SH-SY5Y (cell line): Measurements from ENCODE around the gene ST7L.

ENCODE experiments used
- GATA2 ChIP-seq: IDR thresholded peaks from 2 replicates; pipeline ENCODE4 v1.6.1; 2011; ENCODE audit warnings: mild to moderate bottlenecking, low read depth, low read length
- GATA3 ChIP-seq: IDR thresholded peaks from 2 replicates; pipeline ENCODE4 v1.6.1; 2011; ENCODE audit warnings: low read depth, mild to moderate bottlenecking, low read length, moderate library complexity

DNA sequence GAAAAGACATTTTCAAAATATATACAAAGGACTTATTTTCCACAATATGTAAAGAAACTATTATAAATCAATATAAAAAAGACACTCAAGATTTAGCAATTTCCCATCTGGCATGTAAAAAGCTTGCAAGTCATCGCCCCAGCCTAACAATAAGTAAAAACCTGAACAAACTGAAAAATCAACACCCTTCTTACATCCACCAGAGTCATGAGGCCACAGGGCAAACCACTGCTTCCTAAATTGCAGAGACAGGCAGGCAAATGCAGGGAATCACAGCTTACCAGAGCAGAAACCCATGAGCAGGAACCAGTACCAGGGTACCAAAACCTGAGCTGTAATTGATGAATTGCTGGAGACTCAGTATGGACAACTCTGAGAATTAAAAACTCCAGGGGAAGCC, 126.9 kb downstream of the ST7L start:
- TF ChIP-seq GATA2 (no peak), GATA3 (no peak)
